ENCODE data around the gene HERC2. TPM values are rescaled to one million over a fixed set of nuclear protein-coding genes. Genes with fewer than 3 reads are reported as not detected.
"Not testable (repeated sequence)": the region's sequence is repeated elsewhere in the genome, so short reads cannot be mapped to it uniquely, and the experiment has no call there.

Gene HERC2
- total RNA-seq, 4 donors from 2014 or later: 59.3 to 88.1 (median 71.0) TPM

- intact Hi-C loops (cut with DNase I): no loop called here
- H3K4me1 ChIP-seq: no peaks in the 10 kb centered on the region
- no peak for DNase-seq
- H3K27me3 ChIP-seq: no peaks in the 10 kb centered on the region
- H3K36me3 ChIP-seq: peaks cover 11 to 26% of the 10 kb centered on the region in 2 donors
- no peaks in the 10 kb centered on the region for H3K9me3 ChIP-seq
- H3K27ac ChIP-seq: no peak overlapping the region
- no peak for TF ChIP-seq POLR2A (IDR thresholded peaks at IDR 0.05)
- TF ChIP-seq, protein P1, sequence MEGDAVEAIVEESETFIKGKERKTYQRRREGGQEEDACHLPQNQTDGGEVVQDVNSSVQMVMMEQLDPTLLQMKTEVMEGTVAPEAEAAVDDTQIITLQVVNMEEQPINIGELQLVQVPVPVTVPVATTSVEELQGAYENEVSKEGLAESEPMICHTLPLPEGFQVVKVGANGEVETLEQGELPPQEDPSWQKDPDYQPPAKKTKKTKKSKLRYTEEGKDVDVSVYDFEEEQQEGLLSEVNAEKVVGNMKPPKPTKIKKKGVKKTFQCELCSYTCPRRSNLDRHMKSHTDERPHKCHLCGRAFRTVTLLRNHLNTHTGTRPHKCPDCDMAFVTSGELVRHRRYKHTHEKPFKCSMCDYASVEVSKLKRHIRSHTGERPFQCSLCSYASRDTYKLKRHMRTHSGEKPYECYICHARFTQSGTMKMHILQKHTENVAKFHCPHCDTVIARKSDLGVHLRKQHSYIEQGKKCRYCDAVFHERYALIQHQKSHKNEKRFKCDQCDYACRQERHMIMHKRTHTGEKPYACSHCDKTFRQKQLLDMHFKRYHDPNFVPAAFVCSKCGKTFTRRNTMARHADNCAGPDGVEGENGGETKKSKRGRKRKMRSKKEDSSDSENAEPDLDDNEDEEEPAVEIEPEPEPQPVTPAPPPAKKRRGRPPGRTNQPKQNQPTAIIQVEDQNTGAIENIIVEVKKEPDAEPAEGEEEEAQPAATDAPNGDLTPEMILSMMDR (IDR thresholded peaks at IDR 0.05): no peak
- no peak overlapping the region for H3K4me3 ChIP-seq (replicated peaks in 1 of 3)
- 94% methylated on average over 8 of the region's 8 CpGs for WGBS, 2 donors
These were observed 139.8 kb downstream of the HERC2 start for GRCh38 chr15:28182216-28182615.

GRCh38 chr15:28181366-28181765 is 140.6 kb downstream of the HERC2 start:
- no peak overlapping the region for H3K27ac ChIP-seq
- no peaks in the 10 kb centered on the region for H3K4me1 ChIP-seq
- H3K9me3 ChIP-seq: no peaks in the 10 kb centered on the region
- WGBS, 2 donors: 89% methylated on average over 2 of the region's 2 CpGs
- intact Hi-C loops (cut with DNase I): no loop called here
- no peak for DNase-seq
- TF ChIP-seq POLR2A (IDR thresholded peaks at IDR 0.05): no peak
- TF ChIP-seq, protein P1 (IDR thresholded peaks at IDR 0.05): no peak
- H3K27me3 ChIP-seq: no peaks in the 10 kb centered on the region
- no peak overlapping the region for H3K4me3 ChIP-seq (replicated peaks in 1 of 3)
- H3K36me3 ChIP-seq: peaks cover 12 to 32% of the 10 kb centered on the region in 2 donors

GRCh38 chr15:28179270-28179669 is 142.7 kb downstream of the HERC2 start:
- WGBS, 2 donors: 91 to 95% methylated on average over 4 of the region's 4 CpGs
- Histone ChIP-seq H3K9me3 (no peaks in the 10 kb centered on the region), H3K27me3 (no peaks in the 10 kb centered on the region), H3K4me1 (no peaks in the 10 kb centered on the region), H3K4me3 (replicated peaks in 1 of 3) (no peak overlapping the region), H3K27ac (no peak overlapping the region), H3K36me3 (peaks cover 9 to 34% of the 10 kb centered on the region in 2 donors)
- intact Hi-C loops (cut with DNase I): no loop called here
- TF ChIP-seq, protein P1 (IDR thresholded peaks at IDR 0.05): no peak
- TF ChIP-seq POLR2A (IDR thresholded peaks at IDR 0.05): no peak
- no peak for DNase-seq

- no peak for DNase-seq
- intact Hi-C loops (cut with DNase I): no loop called here
- Histone ChIP-seq H3K4me1 (no peaks in the 10 kb centered on the region), H3K27me3 (no peaks in the 10 kb centered on the region), H3K4me3 (replicated peaks in 1 of 3) (no peak overlapping the region), H3K27ac (no peak overlapping the region), H3K36me3 (peaks cover 9 to 34% of the 10 kb centered on the region in 2 donors), H3K9me3 (no peaks in the 10 kb centered on the region)
- 93 to 95% methylated on average over 10 of the region's 10 CpGs for WGBS, 2 donors
- TF ChIP-seq POLR2A (IDR thresholded peaks at IDR 0.05): no peak
These were observed 143.3 kb downstream of the HERC2 start for GRCh38 chr15:28178727-28179126.

- intact Hi-C loops (cut with DNase I): no loop called here
- no peaks in the 10 kb centered on the region for H3K27me3 ChIP-seq
- DNase-seq: no peak
- H3K9me3 ChIP-seq: no peaks in the 10 kb centered on the region
- no peaks in the 10 kb centered on the region for H3K4me1 ChIP-seq
- TF ChIP-seq, protein P1 (IDR thresholded peaks at IDR 0.05): no peak
- no peak for TF ChIP-seq POLR2A (IDR thresholded peaks at IDR 0.05)
- no peak overlapping the region for H3K27ac ChIP-seq
- H3K4me3 ChIP-seq (replicated peaks in 1 of 3): no peak overlapping the region
- peaks cover 9 to 34% of the 10 kb centered on the region in 2 donors for H3K36me3 ChIP-seq
- WGBS, 2 donors: 73 to 84% methylated on average over 3 of the region's 3 CpGs
These were observed 143.7 kb downstream of the HERC2 start for GRCh38 chr15:28178290-28178689.

DNA sequence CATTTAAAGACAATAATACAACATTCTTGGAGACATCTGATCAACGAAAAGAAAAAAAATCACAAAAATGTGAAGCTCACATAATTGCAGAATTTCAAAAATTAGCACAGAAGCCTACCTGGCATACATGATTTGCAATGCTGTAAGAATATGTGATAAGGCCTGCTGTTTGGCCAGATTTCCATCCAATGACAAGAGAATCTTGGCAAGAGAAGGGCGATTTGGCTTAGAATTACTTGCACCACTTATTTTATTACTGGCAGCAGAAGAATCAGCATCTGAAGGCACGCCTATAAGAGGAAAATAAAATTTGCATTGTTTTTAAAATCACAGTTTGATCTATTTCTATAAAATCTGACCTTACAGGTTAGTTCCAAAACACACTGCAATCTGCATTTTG is 152.6 kb downstream of the HERC2 start:
- TF ChIP-seq, protein P1 (IDR thresholded peaks at IDR 0.05): no peak
- no peak for TF ChIP-seq POLR2A (IDR thresholded peaks at IDR 0.05)
- intact Hi-C loops (cut with DNase I): no loop called here
- no peak for DNase-seq
- Histone ChIP-seq H3K4me1 (no peaks in the 10 kb centered on the region), H3K36me3 (peaks cover 8 to 16% of the 10 kb centered on the region in 2 donors), H3K4me3 (replicated peaks in 1 of 3) (no peak overlapping the region), H3K27ac (no peak overlapping the region), H3K27me3 (no peaks in the 10 kb centered on the region), H3K9me3 (no peaks in the 10 kb centered on the region)
- WGBS, 2 donors: 87% methylated on average over 3 of the region's 3 CpGs

DNA sequence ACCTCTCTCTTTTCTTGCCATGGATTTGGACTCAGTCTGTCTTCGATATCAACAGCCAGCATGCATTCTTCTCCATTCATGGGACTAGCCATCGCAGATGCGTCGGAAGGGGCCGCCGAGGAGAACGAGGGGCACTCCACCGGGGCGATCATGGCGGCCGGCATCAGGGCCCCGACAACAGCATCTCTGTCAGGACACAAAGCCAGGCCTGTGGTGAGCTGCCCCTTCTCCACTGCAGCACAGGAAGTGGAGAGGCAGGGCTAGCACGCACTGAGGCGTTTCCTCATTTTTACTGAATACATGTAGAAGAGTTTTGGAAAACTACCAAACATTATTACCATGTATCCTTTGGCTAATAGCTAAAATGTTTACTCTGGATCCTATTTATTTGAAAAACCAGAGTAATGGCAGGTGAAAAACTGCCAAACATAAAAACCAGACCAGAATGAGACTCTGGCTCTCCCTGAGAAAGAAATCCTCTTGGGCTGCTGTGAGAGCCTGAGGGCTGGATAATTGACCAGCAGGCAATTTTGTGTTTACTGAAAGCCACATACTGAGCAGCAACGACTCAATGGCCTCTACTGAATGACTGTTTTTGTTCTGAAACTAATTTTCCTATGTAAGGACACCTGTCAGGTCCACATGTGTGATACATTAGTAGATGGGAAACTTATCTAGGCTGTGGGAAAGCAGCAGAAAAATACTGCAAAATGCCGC is 153.4 kb downstream of the HERC2 start:
- H3K27me3 ChIP-seq; H3K27ac ChIP-seq; H3K4me3 ChIP-seq (replicated peaks in 1 of 3); intact Hi-C loops (cut with DNase I); H3K4me1 ChIP-seq; DNase-seq; H3K9me3 ChIP-seq: not testable (repeated sequence)
- peaks cover 8 to 16% of the 10 kb centered on the region in 2 donors for H3K36me3 ChIP-seq
- WGBS, 2 donors: 87% methylated on average over 16 of the region's 16 CpGs
